K562 (cell line): ENCODE data around the gene HSD17B11. TPM values are rescaled to one million over a fixed set of nuclear protein-coding genes. Genes with fewer than 3 reads are reported as not detected.

Source experiments
- ATAC-seq: fragments of 200-7000 bp; cut with Tn5 transposase; 3 replicates; pipeline ENCODE4 v1.9.1; 2020; ENCODE audit warnings: moderate library complexity
- BruUV-seq: library from RNA; stranded (reverse); fragments of 400-500 nt; replicated peaks from 2 replicates; lab custom pipeline; 2021; lab: Mats Ljungman, UMichigan
- CTCF ChIA-PET: fragments of 300-600 bp; formaldehyde crosslinking; extraction: SDS; loops from one replicate; lab custom pipeline; 2021; ENCODE audit warnings: low intra/inter-chr PET ratio; lab: Yijun Ruan, JAX
- POLR2A ChIA-PET: fragments of 300-600, 350-650 bp; sonication (Branson Sonifier 250); formaldehyde crosslinking; extraction: SDS; loops from one replicate; lab custom pipeline; 2021; ENCODE audit warnings: antibody characterized with exemption, inconsistent platforms; lab: Yijun Ruan, JAX
- DNase-seq, 4 experiments: peaks; one replicate each; pipeline versions ENCODE4 v3.0.0 to v3.0.0-alpha.2; 2011 to 2018; ENCODE audit warnings: low spot score in 3 of 4, mixed read lengths in 3 of 4; ENCODE audit errors: extremely low read depth in 1 of 4
- FAIRE-seq: peaks from 2 replicates; lab custom pipeline; 2011; peaks lifted over from hg19 to GRCh38; lab: Jason Lieb, UNC
- H2AFZ ChIP-seq: 2 replicates; pipeline ENCODE4 v1.6.0; 2011; ENCODE audit warnings: low read depth, low read length, control low read depth, inconsistent platforms
- H3K27ac ChIP-seq: fragments of 200-600 bp; 3 replicates; pipeline ENCODE4 v1.8.0; 2011; ENCODE audit warnings: low read depth, mild to moderate bottlenecking, control low read depth, inconsistent platforms, low read length, moderate library complexity, mixed read lengths; ENCODE audit errors: extremely low read depth
- H3K27me3 ChIP-seq, 2 experiments: fragments of 300-600 bp in 1 of 2; 2 replicates in 1 of 2; 3 replicates in 1 of 2; pipeline versions ENCODE4 v1.6.0 to v1.8.0; 2011; ENCODE audit warnings: inconsistent platforms in 2 of 2, low read length in 2 of 2, mild to moderate bottlenecking in 1 of 2, mixed read lengths in 1 of 2, moderate library complexity in 1 of 2; ENCODE audit not compliant: control insufficient read depth in 2 of 2, insufficient read depth in 2 of 2
- H3K36me3 ChIP-seq: fragments of 300-600 bp; 3 replicates; pipeline ENCODE4 v1.8.0; 2011; ENCODE audit warnings: mild to moderate bottlenecking, low read length, inconsistent platforms; ENCODE audit not compliant: control insufficient read depth, insufficient read depth
- H3K4me1 ChIP-seq, 2 experiments: fragments of 200-600 bp in 1 of 2; replicated peaks in 1 of 2; 2 replicates in 1 of 2; 3 replicates in 1 of 2; pipeline versions ENCODE4 v1.5.1 to v1.8.0; 2011; ENCODE audit warnings: inconsistent platforms in 2 of 2, low read length in 2 of 2, mild to moderate bottlenecking in 1 of 2, mixed read lengths in 1 of 2, moderate library complexity in 1 of 2; ENCODE audit not compliant: control insufficient read depth in 2 of 2, insufficient read depth in 2 of 2
- H3K4me2 ChIP-seq: 2 replicates; pipeline ENCODE4 v1.6.1; 2011; ENCODE audit warnings: low read length, control low read depth, inconsistent platforms, mixed read lengths; ENCODE audit not compliant: insufficient read depth
- H3K4me3 ChIP-seq: fragments of 200-600 bp; sonication (generic), shearing (Covaris generic); 2 replicates; pipeline ENCODE4 v1.5.1; 2016; ENCODE audit warnings: control low read depth, inconsistent platforms
- H3K79me2 ChIP-seq: fragments of 200-600 bp; 3 replicates; pipeline ENCODE4 v1.8.0; 2011; ENCODE audit warnings: low read length, inconsistent platforms; ENCODE audit not compliant: control insufficient read depth, insufficient read depth
- H3K9ac ChIP-seq, 2 experiments: 2 replicates each; pipeline versions ENCODE4 v1.6.0 to v1.6.1; 2011; ENCODE audit warnings: low read depth in 2 of 2, low read length in 2 of 2, control low read depth in 1 of 2, inconsistent platforms in 1 of 2, mild to moderate bottlenecking in 1 of 2, mixed read lengths in 1 of 2; ENCODE audit not compliant: insufficient read depth in 1 of 2
- H3K9me1 ChIP-seq: one replicate; pipeline ENCODE4 v1.6.0; 2011; ENCODE audit warnings: inconsistent platforms, mild to moderate bottlenecking, low read length, moderate library complexity; ENCODE audit not compliant: control insufficient read depth, insufficient read depth
- H3K9me3 ChIP-seq: replicated peaks from 2 replicates; pipeline ENCODE4 v1.5.1; 2011; ENCODE audit warnings: low read depth, low read length, inconsistent platforms; ENCODE audit not compliant: control insufficient read depth, insufficient read depth
- H4K20me1 ChIP-seq: replicated peaks from 2 replicates; pipeline ENCODE4 v1.6.1; 2011; ENCODE audit warnings: low read length, inconsistent platforms, mixed read lengths; ENCODE audit not compliant: control insufficient read depth, insufficient read depth
- ARHGAP35 ChIP-seq: fragments of 450-650 bp; IDR thresholded peaks from 2 replicates; pipeline ENCODE4 v1.6.1; 2018; ENCODE audit not compliant: partially characterized antibody
- CBX5 ChIP-seq: IDR thresholded peaks from 2 replicates; pipeline ENCODE4 v1.6.1; 2014; ENCODE audit warnings: low read depth, borderline replicate concordance
- E2F1 ChIP-seq: sonication (generic); formaldehyde crosslinking; IDR thresholded peaks from 2 replicates; pipeline ENCODE4 v1.8.1; 2023; ENCODE audit warnings: mild to moderate bottlenecking, missing genetic modification reagents, moderate library complexity
- FOXJ2 ChIP-seq: fragments of 200-800 bp; sonication (Bioruptor generic); IDR thresholded peaks from 2 replicates; pipeline ENCODE4 v1.6.1; 2016; ENCODE audit warnings: missing genetic modification characterization, missing compliant biosample characterization
- FOXO4 ChIP-seq: fragments of 450-650 bp; formaldehyde crosslinking; IDR thresholded peaks from 2 replicates; pipeline ENCODE4 v1.4.0; 2020; ENCODE audit warnings: mild to moderate bottlenecking, moderate library complexity
- HDAC1 ChIP-seq, 2 experiments: fragments of 450-650 bp; IDR thresholded peaks; 2 replicates each; pipeline ENCODE4 v1.6.1; 2016 to 2017; ENCODE audit warnings: inconsistent platforms in 1 of 2, mild to moderate bottlenecking in 1 of 2, moderate library complexity in 1 of 2
- MAFG ChIP-seq: fragments of 450-650 bp; conservative IDR thresholded peaks from 2 replicates; pipeline ENCODE4 v1.6.1; 2016; ENCODE audit warnings: missing genetic modification characterization, missing compliant biosample characterization
- MBD1 ChIP-seq: fragments of 250-450 bp; sonication (Bioruptor Pico); IDR thresholded peaks from 2 replicates; pipeline ENCODE4 v1.8.0; 2022; ENCODE audit warnings: inconsistent platforms
- MEF2D ChIP-seq: conservative IDR thresholded peaks from 2 replicates; pipeline ENCODE4 v1.6.1; 2016; ENCODE audit warnings: low read depth, missing genetic modification characterization, missing compliant biosample characterization
- MYC ChIP-seq, 2 experiments: fragments of 250-450 bp in 1 of 2; sonication (Bioruptor Pico) in 1 of 2; IDR thresholded peaks; 2 replicates each; pipeline versions ENCODE4 v1.5.1 to v1.6.1; 2012 to 2021; ENCODE audit warnings: low read depth in 2 of 2, borderline replicate concordance in 1 of 2, improper control_type of control experiment in 1 of 2, low read length in 1 of 2, mild to moderate bottlenecking in 1 of 2, moderate library complexity in 1 of 2
- NCOA6 ChIP-seq: fragments of 450-650 bp; IDR thresholded peaks from 2 replicates; pipeline ENCODE4 v1.6.1; 2017; ENCODE audit warnings: mild to moderate bottlenecking
- NFATC3 ChIP-seq: fragments of 450-650 bp; IDR thresholded peaks from 2 replicates; pipeline ENCODE4 v1.6.1; 2017; ENCODE audit warnings: mild to moderate bottlenecking
- TEAD1 ChIP-seq, 2 experiments: fragments of 450-650 bp in 1 of 2; sonication (generic) in 1 of 2; formaldehyde crosslinking; IDR thresholded peaks; 2 replicates each; pipeline versions ENCODE4 v1.4.0 to v1.8.0; 2020 to 2022; ENCODE audit warnings: mild to moderate bottlenecking in 2 of 2, missing genetic modification reagents in 1 of 2
- ZBTB11 ChIP-seq, 3 experiments: fragments of 200-800 bp in 1 of 3; fragments of 250-450 bp in 1 of 3; fragments of 450-650 bp in 1 of 3; sonication (Bioruptor Pico) in 1 of 3; sonication (Bioruptor generic) in 1 of 3; formaldehyde crosslinking in 1 of 3; IDR thresholded peaks; 2 replicates each; pipeline versions ENCODE4 v1.6.1 to v1.8.0; 2016 to 2022; ENCODE audit warnings: mild to moderate bottlenecking in 2 of 3, missing genetic modification characterization in 2 of 3, missing compliant biosample characterization in 1 of 3, moderate library complexity in 1 of 3
- ZNF408 ChIP-seq: fragments of 250-450 bp; sonication (Bioruptor Pico); IDR thresholded peaks from 2 replicates; pipeline ENCODE4 v1.4.0; 2020; ENCODE audit warnings: low read depth, mild to moderate bottlenecking, moderate library complexity
- WGBS: fragments of 100-300 bp; shearing (Covaris generic); methylation state at CpG from one replicate; pipeline ENCODE4 v1.1.6; 2016; ENCODE audit warnings: low coverage, mixed read lengths; ENCODE audit not compliant: insufficient coverage; ENCODE audit errors: missing lambda C conversion rate; 5-methylcytosine and 5-hydroxymethylcytosine counted together
- in situ Hi-C: fragments of 300-500 bp; cut with MboI; formaldehyde crosslinking; loops from 4 replicates; pipeline ENCODE4 v1.15.0; 2018; ENCODE audit warnings: inconsistent platforms, mixed read lengths
- intact Hi-C: fragments of 100-400 bp; cut with micrococcal nuclease; formaldehyde crosslinking; loops from 2 replicates; pipeline ENCODE4 v1.14.2; 2022
- polyA plus RNA-seq, 8 experiments: library from polyadenylated mRNA; depleted of rRNA in 4 of 8; stranded (reverse) in 5 of 8; unstranded in 3 of 8; fragments of >200 nt; fragmentation: Nextera tagmentation in 2 of 8; fragmentation: Illumina TruSeq in 1 of 8; extraction: Ambion mirVana in 2 of 8; extraction: Trizol in 1 of 8; gene quantifications; 2 replicates each; pipeline versions ENCODE4 v1.2.1 to v1.2.3, GENCODE V29; 2011 to 2014; ENCODE audit warnings: inconsistent platforms in 1 of 8, missing spikeins in 1 of 8
- total RNA-seq, 7 experiments: library from RNA; depleted of rRNA in 6 of 7; stranded (reverse); fragments of >200 nt in 6 of 7; fragmentation: Illumina TruSeq in 2 of 7; extraction: Trizol in 2 of 7; gene quantifications; 2 replicates each; pipeline versions ENCODE4 v1.2.1 to v1.2.3, GENCODE V29; 2011 to 2021; ENCODE audit warnings: low replicate concordance in 1 of 7

The HSD17B11 gene
- total and polyA plus RNA-seq, 9 of the 15 experiments (the other 6 are each of a cell fraction or from before 2014, with no cell fraction given) = 26.0 to 108 (median 81.0) TPM

- in situ Hi-C loops = no loop called here
- 94% methylated on average over 3 of the region's 3 CpGs for WGBS
- POLR2A ChIA-PET = interaction anchor here (3.1 kb wide), 1 partner anchor 8 kb away, joined by 23 read pairs; the partner anchor contains the start of gene HSD17B11
- TF ChIP-seq MYC (IDR thresholded peaks at IDR 0.05; ENCODE audit: low read depth, low read length) (no peak), MYC (CRISPR knock-in tag; IDR thresholded peaks at IDR 0.05; ENCODE audit: borderline replicate concordance, low read depth) (no peak), FOXJ2 (tag) (no peak), E2F1 (CRISPR knock-in tag) (no peak), CBX5 (no peak), ARHGAP35 (no peak), NCOA6 (no peak), NFATC3 (no peak), HDAC1 (IDR thresholded peaks at IDR 0.05) (no peak), TEAD1 (CRISPR knock-in tag; IDR thresholded peaks at IDR 0.05) (no peak), MBD1 (CRISPR knock-in tag) (no peak), MAFG (tag) (no peak), ZNF408 (CRISPR knock-in tag) (no peak), MEF2D (tag) (no peak), FOXO4 (CRISPR knock-in tag) (no peak), ZBTB11 (CRISPR knock-in tag; IDR thresholded peaks at IDR 0.05) (no peak)
Measured at GRCh38 chr4:87382931-87383330, 8.1 kb downstream of the HSD17B11 start.

More at GRCh38 chr4:87382931-87383330, 8.1 kb downstream of the HSD17B11 start:
- Histone ChIP-seq H3K36me3 (peaks cover 50% of the 10 kb centered on the region), H3K27ac (no peak overlapping the region), H3K4me3 (no peak overlapping the region), H3K9ac (no peak overlapping the region), H3K79me2 (peaks cover 56% of the 10 kb centered on the region), H3K9me3 (no peaks in the 10 kb centered on the region), H3K27me3 (no peaks in the 10 kb centered on the region), H2AFZ (no peak overlapping the region), H3K9me1 (no peaks in the 10 kb centered on the region), H3K4me2 (no peak overlapping the region), H4K20me1 (no peaks in the 10 kb centered on the region), H3K4me1 (peaks cover 0 to 4% of the 10 kb centered on the region in 2 experiments; a peak in 1 of 5 replicates)
- no peak for DNase-seq
- CTCF ChIA-PET = no interaction called here
- no TSS peak for BruUV-seq
- no peak for FAIRE-seq
- ATAC-seq = no peak
- intact Hi-C loops = no loop called here
